Left forelimb (tissue), 1 donor: ENCODE data around the gene AACS.
"Not testable (repeated sequence)": the region's sequence is repeated elsewhere in the genome, so short reads cannot be mapped to it uniquely, and the experiment has no call there.

Experiments used
- DNase-seq: peaks from one replicate; pipeline ENCODE4 v3.0.0-alpha.2; 2018; ENCODE audit warnings: low spot score

Gene AACS

GRCh38 chr12:125124320-125124966, 59.2 kb downstream of the AACS start:
- no peak for DNase-seq

GRCh38 chr12:125125271-125125670, 60.0 kb downstream of the AACS start:
- DNase-seq, result no peak

GRCh38 chr12:125128439-125129178, 63.4 kb downstream of the AACS start:
- DNase-seq, result no peak

GRCh38 chr12:125129179-125129571, 63.9 kb downstream of the AACS start:
- no peak for DNase-seq

GRCh38 chr12:125129591-125130255, 64.5 kb downstream of the AACS start:
- no peak for DNase-seq

- no peak for DNase-seq
Observed at GRCh38 chr12:125131958-125132357, 66.7 kb downstream of the AACS start.

- no peak for DNase-seq
Observed at GRCh38 chr12:125132698-125133400, 67.6 kb downstream of the AACS start.

- DNase-seq, result no peak
Observed at GRCh38 chr12:125133616-125134015, 68.4 kb downstream of the AACS start.

- DNase-seq, result no peak
Observed at GRCh38 chr12:125134576-125134975, 69.3 kb downstream of the AACS start.

- no peak for DNase-seq
Observed at GRCh38 chr12:125135906-125136305, 70.7 kb downstream of the AACS start.

- DNase-seq, result no peak
Observed at GRCh38 chr12:125136702-125137101, 71.5 kb downstream of the AACS start.

GRCh38 chr12:125137766-125138344, 72.6 kb downstream of the AACS start:
- DNase-seq, result no peak

GRCh38 chr12:125140279-125141209, 75.3 kb downstream of the AACS start:
- DNase-seq, result no peak

- not testable (repeated sequence) for DNase-seq
Observed at GRCh38 chr12:125141210-125141573, 76.0 kb downstream of the AACS start.

- DNase-seq, result no peak
Observed at GRCh38 chr12:125142601-125143000, 77.4 kb downstream of the AACS start.

- DNase-seq, result no peak
Observed at GRCh38 chr12:125143491-125143890, 78.3 kb downstream of the AACS start.

- DNase-seq, result no peak
Observed at GRCh38 chr12:125145196-125145595, 80.0 kb downstream of the AACS start.

GRCh38 chr12:125148316-125148715, 83.1 kb downstream of the AACS start:
- DNase-seq, result no peak

GRCh38 chr12:125149160-125150108, 84.2 kb downstream of the AACS start:
- DNase-seq, result no peak

GRCh38 chr12:125151284-125151683, 86.0 kb downstream of the AACS start:
- no peak for DNase-seq
